GM12878 (cell line): ENCODE results near the gene GAL3ST2.

Experiments used
- CTCF ChIP-seq, 3 experiments: IDR thresholded peaks in 2 of 3; conservative IDR thresholded peaks in 1 of 3; 2 replicates each; pipeline ENCODE4 v1.5.1; 2011; ENCODE audit warnings: low read depth in 3 of 3, low read length in 3 of 3, mild to moderate bottlenecking in 3 of 3, control low read depth in 2 of 3, moderate library complexity in 2 of 3, inconsistent platforms in 1 of 3, mixed read lengths in 1 of 3; ENCODE audit not compliant: control insufficient read depth in 2 of 3, insufficient read depth in 1 of 3; ENCODE audit errors: extremely low read depth in 1 of 3
- HDAC2 ChIP-seq: fragments of 200-600 bp; sonication (generic); IDR thresholded peaks from 2 replicates; pipeline ENCODE4 v1.6.1; 2017
- ZBTB33 ChIP-seq: fragments of 450-650 bp; IDR thresholded peaks from 2 replicates; pipeline ENCODE4 v1.6.1; 2017; ENCODE audit warnings: mild to moderate bottlenecking
- TF ChIP-seq, protein P1 (sequence below): IDR thresholded peaks from 2 replicates; pipeline ENCODE4 v1.6.1; 2012; ENCODE audit warnings: mild to moderate bottlenecking, low read depth, low read length

- no peak for TF ChIP-seq CTCF (IDR thresholded peaks at IDR 0.05 in 2 of 3, conservative IDR thresholded peaks at IDR 0.05 in 1 of 3; ENCODE audit: control insufficient read depth in 2 of 3, extremely low read depth in 1 of 3, insufficient read depth in 1 of 3, low read depth in 3 of 3, low read length in 3 of 3)
- TF ChIP-seq, protein P1, sequence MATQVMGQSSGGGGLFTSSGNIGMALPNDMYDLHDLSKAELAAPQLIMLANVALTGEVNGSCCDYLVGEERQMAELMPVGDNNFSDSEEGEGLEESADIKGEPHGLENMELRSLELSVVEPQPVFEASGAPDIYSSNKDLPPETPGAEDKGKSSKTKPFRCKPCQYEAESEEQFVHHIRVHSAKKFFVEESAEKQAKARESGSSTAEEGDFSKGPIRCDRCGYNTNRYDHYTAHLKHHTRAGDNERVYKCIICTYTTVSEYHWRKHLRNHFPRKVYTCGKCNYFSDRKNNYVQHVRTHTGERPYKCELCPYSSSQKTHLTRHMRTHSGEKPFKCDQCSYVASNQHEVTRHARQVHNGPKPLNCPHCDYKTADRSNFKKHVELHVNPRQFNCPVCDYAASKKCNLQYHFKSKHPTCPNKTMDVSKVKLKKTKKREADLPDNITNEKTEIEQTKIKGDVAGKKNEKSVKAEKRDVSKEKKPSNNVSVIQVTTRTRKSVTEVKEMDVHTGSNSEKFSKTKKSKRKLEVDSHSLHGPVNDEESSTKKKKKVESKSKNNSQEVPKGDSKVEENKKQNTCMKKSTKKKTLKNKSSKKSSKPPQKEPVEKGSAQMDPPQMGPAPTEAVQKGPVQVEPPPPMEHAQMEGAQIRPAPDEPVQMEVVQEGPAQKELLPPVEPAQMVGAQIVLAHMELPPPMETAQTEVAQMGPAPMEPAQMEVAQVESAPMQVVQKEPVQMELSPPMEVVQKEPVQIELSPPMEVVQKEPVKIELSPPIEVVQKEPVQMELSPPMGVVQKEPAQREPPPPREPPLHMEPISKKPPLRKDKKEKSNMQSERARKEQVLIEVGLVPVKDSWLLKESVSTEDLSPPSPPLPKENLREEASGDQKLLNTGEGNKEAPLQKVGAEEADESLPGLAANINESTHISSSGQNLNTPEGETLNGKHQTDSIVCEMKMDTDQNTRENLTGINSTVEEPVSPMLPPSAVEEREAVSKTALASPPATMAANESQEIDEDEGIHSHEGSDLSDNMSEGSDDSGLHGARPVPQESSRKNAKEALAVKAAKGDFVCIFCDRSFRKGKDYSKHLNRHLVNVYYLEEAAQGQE = no peak
- no peak for TF ChIP-seq ZBTB33
- no peak for TF ChIP-seq HDAC2
These were observed 67.6 kb downstream of the GAL3ST2 start for GRCh38 chr2:241844066-241844728.
